Measurements from ENCODE around the gene NAPSA.

GRCh38 chr19:50309396-50310125 is 55.9 kb downstream of the NAPSA start:
- no peak for TF ChIP-seq CTCF (IDR thresholded peaks at IDR 0.05)
- TF ChIP-seq POLR2A (IDR thresholded peaks at IDR 0.05) = no peak
